Mesothelial cell of epicardium (in vitro differentiated cells): Measurements from ENCODE around the gene E2F7. TPM values are rescaled to one million over a fixed set of nuclear protein-coding genes. Genes with fewer than 3 reads are reported as not detected.

ENCODE experiments used
- DNase-seq, 2 experiments: peaks; one replicate each; pipeline ENCODE4 v3.0.0; 2021; ENCODE audit warnings: low spot score in 2 of 2; ENCODE audit not compliant: unreplicated experiment in 2 of 2
- H3K27ac Mint-ChIP-seq: 2 replicates; pipeline ENCODE4 v1.8.0; 2021; ENCODE audit warnings: mixed read lengths
- H3K27me3 Mint-ChIP-seq: 2 replicates; pipeline ENCODE4 v1.8.0; 2021; ENCODE audit warnings: low read depth, mixed read lengths
- H3K36me3 Mint-ChIP-seq: 2 replicates; pipeline ENCODE4 v1.8.0; 2021; ENCODE audit warnings: mixed read lengths
- H3K4me1 Mint-ChIP-seq: 2 replicates; pipeline ENCODE4 v1.8.0; 2021; ENCODE audit warnings: mixed read lengths
- H3K4me3 Mint-ChIP-seq: 2 replicates; pipeline ENCODE4 v1.8.0; 2021; ENCODE audit warnings: mild to moderate bottlenecking, moderate library complexity, mixed read lengths
- H3K9me3 Mint-ChIP-seq: 2 replicates; pipeline ENCODE4 v1.8.0; 2021; ENCODE audit warnings: mixed read lengths
- CTCF ChIP-seq: fragments of 200-600 bp; sonication (generic); IDR thresholded peaks from one replicate; pipeline ENCODE4 v1.5.0; 2021; ENCODE audit warnings: antibody characterized with exemption; ENCODE audit not compliant: unreplicated experiment
- total RNA-seq: library from RNA; stranded (reverse); gene quantifications from 3 replicates; pipeline ENCODE4 v1.2.1, GENCODE V29; 2021

E2F7 gene
- total RNA-seq, 1 donor from 2014 or later = 7.7 TPM

GRCh38 chr12:77049767-77050353 is 15.5 kb downstream of the E2F7 start:
- Mint-ChIP-seq H3K36me3 (peaks cover 12% of the 10 kb centered on the region), H3K27me3 (no peaks in the 10 kb centered on the region), H3K4me3 (no peak overlapping the region), H3K4me1 (peaks cover 15% of the 10 kb centered on the region), H3K27ac (no peak overlapping the region), H3K9me3 (no peaks in the 10 kb centered on the region)
- TF ChIP-seq CTCF = peak; percentile 86
- no peak for DNase-seq

- Mint-ChIP-seq H3K4me3 (no peak overlapping the region), H3K36me3 (peaks cover 8% of the 10 kb centered on the region), H3K27me3 (no peaks in the 10 kb centered on the region), H3K9me3 (no peaks in the 10 kb centered on the region), H3K4me1 (peaks cover 18% of the 10 kb centered on the region), H3K27ac (no peak overlapping the region)
- no peak for TF ChIP-seq CTCF
- no peak for DNase-seq
These were observed 17.8 kb downstream of the E2F7 start for GRCh38 chr12:77047341-77048109.

GRCh38 chr12:77046468-77046867 is 18.9 kb downstream of the E2F7 start:
- H3K36me3 Mint-ChIP-seq = peaks cover 12% of the 10 kb centered on the region
- no peak for TF ChIP-seq CTCF
- H3K27me3 Mint-ChIP-seq = no peaks in the 10 kb centered on the region
- no peak overlapping the region for H3K4me3 Mint-ChIP-seq
- no peak for DNase-seq
- H3K4me1 Mint-ChIP-seq = peaks cover 18% of the 10 kb centered on the region
- H3K9me3 Mint-ChIP-seq = no peaks in the 10 kb centered on the region
- no peak overlapping the region for H3K27ac Mint-ChIP-seq

- TF ChIP-seq CTCF = no peak
- Mint-ChIP-seq H3K4me3 (no peak overlapping the region), H3K4me1 (peaks cover 10% of the 10 kb centered on the region), H3K27me3 (no peaks in the 10 kb centered on the region), H3K36me3 (peaks cover 21% of the 10 kb centered on the region), H3K9me3 (no peaks in the 10 kb centered on the region), H3K27ac (peak overlapping the region; percentile 49)
- no peak for DNase-seq
These were observed 20.2 kb downstream of the E2F7 start for GRCh38 chr12:77045183-77045582.

- H3K9me3 Mint-ChIP-seq = no peaks in the 10 kb centered on the region
- DNase-seq = no peak
- peaks cover 21% of the 10 kb centered on the region for H3K36me3 Mint-ChIP-seq
- peaks cover 8% of the 10 kb centered on the region for H3K4me1 Mint-ChIP-seq
- TF ChIP-seq CTCF = no peak
- no peaks in the 10 kb centered on the region for H3K27me3 Mint-ChIP-seq
- no peak overlapping the region for H3K4me3 Mint-ChIP-seq
- H3K27ac Mint-ChIP-seq = no peak overlapping the region
These were observed 20.6 kb downstream of the E2F7 start for GRCh38 chr12:77044721-77045120.
